SK-N-SH treated with all-trans-retinoic acid at 6 μM for 48 hours (cell line): ENCODE results near the gene TUBGCP4.

Experiments used
- ATAC-seq: fragments of 200-7000 bp; cut with Tn5 transposase; 3 replicates; pipeline ENCODE4 v1.9.1; 2020; ENCODE audit warnings: mild to moderate bottlenecking, moderate library complexity
- ARNTL ChIP-seq: fragments of 450-650 bp; formaldehyde crosslinking; IDR thresholded peaks from 2 replicates; pipeline ENCODE4 v1.5.0; 2020; ENCODE audit warnings: low read depth, mild to moderate bottlenecking, moderate library complexity, borderline replicate concordance
- CSDC2 ChIP-seq: fragments of 250-450 bp; sonication (Bioruptor Pico); IDR thresholded peaks from 2 replicates; pipeline ENCODE4 v1.5.0; 2020; ENCODE audit warnings: mild to moderate bottlenecking, moderate library complexity
- CSRNP3 ChIP-seq: fragments of 250-450 bp; sonication (Bioruptor Pico); IDR thresholded peaks from 2 replicates; pipeline ENCODE4 v1.5.1; 2021; ENCODE audit warnings: mild to moderate bottlenecking, moderate library complexity
- ESRRG ChIP-seq: fragments of 250-450 bp; sonication (Bioruptor Pico); IDR thresholded peaks from 2 replicates; pipeline ENCODE4 v1.6.1; 2021; ENCODE audit warnings: mild to moderate bottlenecking
- GLIS3 ChIP-seq: fragments of 250-450 bp; sonication (Bioruptor Pico); IDR thresholded peaks from 2 replicates; pipeline ENCODE4 v1.5.0; 2020; ENCODE audit warnings: mild to moderate bottlenecking, moderate library complexity
- ISL1 ChIP-seq: fragments of 250-450 bp; sonication (Bioruptor Pico); IDR thresholded peaks from 2 replicates; pipeline ENCODE4 v2.1.2; 2022; ENCODE audit warnings: mild to moderate bottlenecking, moderate library complexity
- OSR1 ChIP-seq: fragments of 250-450 bp; sonication (Bioruptor Pico); IDR thresholded peaks from 2 replicates; pipeline ENCODE4 v1.8.0; 2022; ENCODE audit warnings: moderate library complexity, mild to moderate bottlenecking, inconsistent platforms
- RARB ChIP-seq: fragments of 250-450 bp; sonication (Bioruptor Pico); IDR thresholded peaks from 2 replicates; pipeline ENCODE4 v1.8.0; 2021; ENCODE audit warnings: mild to moderate bottlenecking, moderate library complexity
- SNAI2 ChIP-seq: fragments of 250-450 bp; sonication (Bioruptor Pico); IDR thresholded peaks from 2 replicates; pipeline ENCODE4 v1.5.0; 2020; ENCODE audit warnings: mild to moderate bottlenecking, moderate library complexity
- TCF4 ChIP-seq: fragments of 250-450 bp; sonication (Bioruptor Pico); IDR thresholded peaks from 2 replicates; pipeline ENCODE4 v1.8.0; 2021; ENCODE audit warnings: mild to moderate bottlenecking, moderate library complexity, borderline replicate concordance
- TOX ChIP-seq: fragments of 250-450 bp; sonication (Bioruptor Pico); IDR thresholded peaks from 2 replicates; pipeline ENCODE4 v1.8.0; 2021; ENCODE audit warnings: mild to moderate bottlenecking, moderate library complexity, borderline replicate concordance
- ZC3H10 ChIP-seq: fragments of 250-450 bp; sonication (Bioruptor Pico); IDR thresholded peaks from 2 replicates; pipeline ENCODE4 v1.5.1; 2021; ENCODE audit warnings: mild to moderate bottlenecking, moderate library complexity
- ZFP3 ChIP-seq: fragments of 250-450 bp; sonication (Bioruptor Pico); IDR thresholded peaks from 2 replicates; pipeline ENCODE4 v1.5.0; 2020; ENCODE audit warnings: mild to moderate bottlenecking, moderate library complexity
- ZNF565 ChIP-seq: fragments of 450-650 bp; formaldehyde crosslinking; conservative IDR thresholded peaks from 2 replicates; pipeline ENCODE4 v1.5.0; 2020; ENCODE audit warnings: low read depth, mild to moderate bottlenecking, moderate library complexity
- ZNF70 ChIP-seq: fragments of 450-650 bp; formaldehyde crosslinking; IDR thresholded peaks from 2 replicates; pipeline ENCODE4 v1.5.0; 2020; ENCODE audit warnings: mild to moderate bottlenecking, moderate library complexity
- ZNF8 ChIP-seq: fragments of 450-650 bp; formaldehyde crosslinking; IDR thresholded peaks from 2 replicates; pipeline ENCODE4 v1.5.0; 2020; ENCODE audit warnings: mild to moderate bottlenecking, moderate library complexity
- TF ChIP-seq, protein P1 (sequence below): fragments of 250-450 bp; sonication (Bioruptor Pico); IDR thresholded peaks from 2 replicates; pipeline ENCODE4 v1.5.1; 2020; ENCODE audit warnings: low read depth, mild to moderate bottlenecking, moderate library complexity
- TF ChIP-seq, protein P2 (sequence below): fragments of 250-450 bp; sonication (Bioruptor Pico); IDR thresholded peaks from 2 replicates; pipeline ENCODE4 v1.8.0; 2020; ENCODE audit warnings: mild to moderate bottlenecking, moderate library complexity, borderline replicate concordance
- TF ChIP-seq, protein P3 (sequence below): fragments of 250-450 bp; sonication (Bioruptor Pico); IDR thresholded peaks from 2 replicates; pipeline ENCODE4 v1.8.0; 2021; ENCODE audit warnings: low read depth, mild to moderate bottlenecking, moderate library complexity, borderline replicate concordance

Gene TUBGCP4

DNA sequence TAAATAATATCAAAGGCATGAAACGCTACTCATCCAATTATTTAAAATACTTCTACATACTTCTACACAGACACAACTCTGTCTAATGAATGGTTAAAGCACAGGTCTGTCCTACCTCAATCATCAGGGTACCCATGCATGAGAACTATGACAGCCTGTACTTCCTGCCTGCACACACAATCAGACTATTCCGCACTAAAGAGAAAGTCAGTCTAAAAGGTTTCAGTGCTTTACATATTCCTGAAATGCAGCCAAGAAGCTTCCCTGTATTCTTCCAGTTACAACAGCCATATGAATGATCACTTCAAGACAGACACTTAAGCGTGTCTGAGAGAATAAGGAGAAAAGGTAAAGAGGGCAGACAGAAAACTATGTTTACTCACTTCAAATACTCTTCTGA lies 58.8 kb downstream of the TUBGCP4 start:
- TF ChIP-seq GLIS3 (no peak), ARNTL (CRISPR knock-in tag) (no peak), ZNF70 (no peak), ZFP3 (CRISPR knock-in tag) (no peak), ZC3H10 (no peak), ZNF565 (CRISPR knock-in tag) (no peak), SNAI2 (CRISPR knock-in tag) (no peak)
- TF ChIP-seq, protein P1, sequence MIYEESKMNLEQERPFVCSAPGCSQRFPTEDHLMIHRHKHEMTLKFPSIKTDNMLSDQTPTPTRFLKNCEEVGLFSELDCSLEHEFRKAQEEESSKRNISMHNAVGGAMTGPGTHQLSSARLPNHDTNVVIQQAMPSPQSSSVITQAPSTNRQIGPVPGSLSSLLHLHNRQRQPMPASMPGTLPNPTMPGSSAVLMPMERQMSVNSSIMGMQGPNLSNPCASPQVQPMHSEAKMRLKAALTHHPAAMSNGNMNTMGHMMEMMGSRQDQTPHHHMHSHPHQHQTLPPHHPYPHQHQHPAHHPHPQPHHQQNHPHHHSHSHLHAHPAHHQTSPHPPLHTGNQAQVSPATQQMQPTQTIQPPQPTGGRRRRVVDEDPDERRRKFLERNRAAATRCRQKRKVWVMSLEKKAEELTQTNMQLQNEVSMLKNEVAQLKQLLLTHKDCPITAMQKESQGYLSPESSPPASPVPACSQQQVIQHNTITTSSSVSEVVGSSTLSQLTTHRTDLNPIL (CRISPR knock-in tag), result no peak
- TF ChIP-seq, all 23 proteins: peak for 0
- no peak for ATAC-seq

DNA sequence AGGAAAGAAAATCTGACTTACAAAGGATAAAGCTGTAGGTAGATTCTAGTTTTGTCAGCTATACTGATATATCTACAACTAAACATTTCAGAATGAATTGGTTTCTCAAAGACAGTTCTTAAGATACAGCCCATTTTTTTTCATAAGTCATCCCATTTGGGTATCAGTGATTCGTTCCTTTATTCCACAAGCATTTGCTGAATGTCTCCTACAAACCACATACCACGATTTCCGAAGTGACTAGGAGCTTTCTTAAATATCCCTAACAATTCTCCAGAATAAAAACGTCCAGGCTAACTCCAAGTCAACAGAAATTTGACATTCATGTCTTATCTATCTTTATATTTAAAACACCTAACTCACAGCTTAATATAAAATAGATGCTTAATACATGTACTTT lies 62.3 kb downstream of the TUBGCP4 start:
- no peak for ATAC-seq
- TF ChIP-seq CSRNP3 (no peak), OSR1 (CRISPR knock-in tag) (no peak), ISL1 (CRISPR knock-in tag) (no peak), ZFP3 (CRISPR knock-in tag) (no peak), ZNF565 (CRISPR knock-in tag) (no peak), ESRRG (CRISPR knock-in tag) (no peak)

DNA sequence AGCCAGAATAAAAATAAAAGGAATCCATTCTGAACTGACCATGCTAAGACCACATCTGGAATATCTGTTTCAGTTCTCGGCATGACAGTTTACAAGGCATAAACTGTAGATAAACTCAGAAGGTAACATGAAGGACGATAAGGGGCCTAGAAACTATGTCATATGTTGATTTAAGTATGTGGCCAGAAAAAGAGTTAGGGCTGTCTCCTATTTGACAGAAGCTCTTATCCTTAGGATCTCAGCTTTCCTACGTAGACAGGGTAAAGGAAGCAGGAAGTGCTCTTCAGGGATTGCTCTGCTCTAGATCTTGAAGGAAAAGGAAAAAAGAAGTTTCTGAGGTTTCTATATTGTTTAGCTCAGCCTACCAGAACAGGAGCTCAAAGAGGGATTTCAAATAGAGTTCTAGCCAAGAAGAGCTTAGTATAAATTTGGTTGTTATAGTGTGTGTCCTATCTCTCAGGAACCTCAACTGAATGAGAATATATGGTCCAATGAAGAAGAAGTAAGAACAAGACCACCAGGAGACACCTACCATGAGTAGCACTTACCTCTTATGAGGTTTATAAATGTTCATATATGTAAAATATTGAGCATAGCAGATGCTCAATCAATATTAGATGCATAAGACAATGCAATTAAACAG lies 62.9 kb downstream of the TUBGCP4 start:
- TF ChIP-seq TCF4 (CRISPR knock-in tag) (no peak; the same call in 1 of the 2 replicates), ZNF8 (no peak), ISL1 (CRISPR knock-in tag) (no peak), OSR1 (CRISPR knock-in tag) (no peak)
- TF ChIP-seq, protein P2, sequence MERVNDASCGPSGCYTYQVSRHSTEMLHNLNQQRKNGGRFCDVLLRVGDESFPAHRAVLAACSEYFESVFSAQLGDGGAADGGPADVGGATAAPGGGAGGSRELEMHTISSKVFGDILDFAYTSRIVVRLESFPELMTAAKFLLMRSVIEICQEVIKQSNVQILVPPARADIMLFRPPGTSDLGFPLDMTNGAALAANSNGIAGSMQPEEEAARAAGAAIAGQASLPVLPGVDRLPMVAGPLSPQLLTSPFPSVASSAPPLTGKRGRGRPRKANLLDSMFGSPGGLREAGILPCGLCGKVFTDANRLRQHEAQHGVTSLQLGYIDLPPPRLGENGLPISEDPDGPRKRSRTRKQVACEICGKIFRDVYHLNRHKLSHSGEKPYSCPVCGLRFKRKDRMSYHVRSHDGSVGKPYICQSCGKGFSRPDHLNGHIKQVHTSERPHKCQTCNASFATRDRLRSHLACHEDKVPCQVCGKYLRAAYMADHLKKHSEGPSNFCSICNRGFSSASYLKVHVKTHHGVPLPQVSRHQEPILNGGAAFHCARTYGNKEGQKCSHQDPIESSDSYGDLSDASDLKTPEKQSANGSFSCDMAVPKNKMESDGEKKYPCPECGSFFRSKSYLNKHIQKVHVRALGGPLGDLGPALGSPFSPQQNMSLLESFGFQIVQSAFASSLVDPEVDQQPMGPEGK (CRISPR knock-in tag), result no peak
- no peak for ATAC-seq

DNA sequence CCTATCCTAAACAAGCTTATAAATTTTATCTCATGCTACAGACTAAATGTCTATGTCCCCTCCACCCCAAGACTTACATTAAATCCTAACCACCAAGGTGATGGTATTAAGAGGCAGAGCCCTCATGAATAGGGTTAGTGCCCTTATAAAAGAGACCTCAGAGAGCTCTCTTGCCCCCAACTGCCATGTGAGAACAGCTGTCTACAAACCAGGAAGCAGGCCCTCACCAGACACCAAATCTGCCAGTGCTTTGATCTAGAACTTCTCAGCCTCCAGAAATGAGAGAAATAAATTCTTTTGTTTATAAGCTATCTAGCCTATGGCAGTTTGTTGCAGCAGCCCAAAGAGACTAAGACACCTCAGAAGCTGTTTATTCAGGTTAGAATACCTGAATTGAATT lies 63.5 kb downstream of the TUBGCP4 start:
- ATAC-seq, result no peak
- TF ChIP-seq ESRRG (CRISPR knock-in tag), result no peak
- TF ChIP-seq ISL1 (CRISPR knock-in tag), result no peak
- TF ChIP-seq, protein P1 (CRISPR knock-in tag), result no peak
- no peak for TF ChIP-seq ZFP3 (CRISPR knock-in tag)
- no peak for TF ChIP-seq ZC3H10
- TF ChIP-seq, protein P3, sequence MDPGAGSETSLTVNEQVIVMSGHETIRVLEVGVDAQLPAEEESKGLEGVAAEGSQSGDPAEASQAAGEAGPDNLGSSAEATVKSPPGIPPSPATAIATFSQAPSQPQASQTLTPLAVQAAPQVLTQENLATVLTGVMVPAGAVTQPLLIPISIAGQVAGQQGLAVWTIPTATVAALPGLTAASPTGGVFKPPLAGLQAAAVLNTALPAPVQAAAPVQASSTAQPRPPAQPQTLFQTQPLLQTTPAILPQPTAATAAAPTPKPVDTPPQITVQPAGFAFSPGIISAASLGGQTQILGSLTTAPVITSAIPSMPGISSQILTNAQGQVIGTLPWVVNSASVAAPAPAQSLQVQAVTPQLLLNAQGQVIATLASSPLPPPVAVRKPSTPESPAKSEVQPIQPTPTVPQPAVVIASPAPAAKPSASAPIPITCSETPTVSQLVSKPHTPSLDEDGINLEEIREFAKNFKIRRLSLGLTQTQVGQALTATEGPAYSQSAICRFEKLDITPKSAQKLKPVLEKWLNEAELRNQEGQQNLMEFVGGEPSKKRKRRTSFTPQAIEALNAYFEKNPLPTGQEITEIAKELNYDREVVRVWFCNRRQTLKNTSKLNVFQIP (CRISPR knock-in tag), result no peak
- TF ChIP-seq TOX (CRISPR knock-in tag), result no peak
- TF ChIP-seq ARNTL (CRISPR knock-in tag), result no peak
- TF ChIP-seq CSRNP3, result no peak
- no peak for TF ChIP-seq RARB (CRISPR knock-in tag)
- TF ChIP-seq OSR1 (CRISPR knock-in tag), result no peak
- no peak for TF ChIP-seq ZNF70
- TF ChIP-seq TCF4 (CRISPR knock-in tag), result no peak
- TF ChIP-seq, protein P2 (CRISPR knock-in tag), result no peak
- TF ChIP-seq CSDC2 (CRISPR knock-in tag), result no peak
- TF ChIP-seq, all 23 proteins: peak for 0
